Ectodermal cell (in vitro differentiated cells): ENCODE measurements around the gene MAP2K5.

Experiments
- H3K27ac ChIP-seq: 2 replicates; pipeline ENCODE4 v1.7.0; 2013; ENCODE audit warnings: mild to moderate bottlenecking, low read depth, low read length; ENCODE audit not compliant: insufficient read depth, poor library complexity, severe bottlenecking
- H3K27me3 ChIP-seq: 2 replicates; pipeline ENCODE4 v1.7.0; 2013; ENCODE audit warnings: mild to moderate bottlenecking, low read length; ENCODE audit not compliant: insufficient read depth, control insufficient read depth, poor library complexity, severe bottlenecking
- H3K36me3 ChIP-seq: one replicate; pipeline ENCODE4 v1.7.0; 2013; ENCODE audit warnings: low read length; ENCODE audit not compliant: control insufficient read depth, insufficient read depth
- H3K4me1 ChIP-seq: one replicate; pipeline ENCODE4 v1.7.0; 2013; ENCODE audit warnings: low read length; ENCODE audit not compliant: control insufficient read depth, insufficient read depth
- H3K4me3 ChIP-seq: 2 replicates; pipeline ENCODE4 v1.7.0; 2013; ENCODE audit warnings: low read depth, low read length, control low read depth; ENCODE audit not compliant: insufficient read depth
- H3K9me3 ChIP-seq: 2 replicates; pipeline ENCODE4 v1.7.0; 2013; ENCODE audit warnings: mild to moderate bottlenecking, low read length, moderate library complexity; ENCODE audit not compliant: control insufficient read depth
- WGBS, 2 experiments: methylation state at CpG; one replicate each; pipeline ENCODE4 v1.1.7; 2013; ENCODE audit warnings: missing lambda C conversion rate in 2 of 2; 5-methylcytosine and 5-hydroxymethylcytosine counted together

The MAP2K5 gene

DNA sequence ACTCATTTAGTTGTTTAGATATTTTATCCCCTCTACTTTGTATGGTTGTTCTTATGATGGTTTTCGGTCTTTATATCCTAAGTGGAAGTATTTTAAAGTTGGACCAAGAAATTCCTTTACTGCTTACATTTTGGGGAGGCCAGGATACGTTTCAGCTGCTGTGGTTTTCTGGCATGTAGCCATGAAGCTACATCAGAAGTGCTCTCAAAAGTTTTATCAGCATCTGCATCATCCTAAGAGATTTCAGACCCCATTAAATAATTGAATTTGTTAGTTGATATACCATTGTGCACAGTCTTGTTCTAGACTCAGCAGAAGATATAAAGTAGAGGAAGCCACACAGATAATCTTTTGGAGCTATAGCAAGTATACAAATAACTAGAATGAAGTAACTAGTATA is 232.7 kb downstream of the MAP2K5 start:
- Histone ChIP-seq H3K36me3 (no peaks in the 10 kb centered on the region), H3K27me3 (no peaks in the 10 kb centered on the region), H3K27ac (no peak overlapping the region), H3K4me1 (peaks cover 36% of the 10 kb centered on the region), H3K9me3 (no peaks in the 10 kb centered on the region), H3K4me3 (no peak overlapping the region)
- 78 to 97% methylated on average over 2 of the region's 2 CpGs for WGBS, 2 experiments

- H3K27ac ChIP-seq, result no peak overlapping the region
- H3K4me3 ChIP-seq, result no peak overlapping the region
- H3K9me3 ChIP-seq, result no peaks in the 10 kb centered on the region
- peaks cover 43% of the 10 kb centered on the region for H3K4me1 ChIP-seq
- no peaks in the 10 kb centered on the region for H3K27me3 ChIP-seq
- 92 to 95% methylated on average over 3 of the region's 3 CpGs for WGBS, 2 experiments
- no peaks in the 10 kb centered on the region for H3K36me3 ChIP-seq
Observed at GRCh38 chr15:67775998-67776397, 233.5 kb downstream of the MAP2K5 start.

- H3K4me1 ChIP-seq, result peaks cover 49% of the 10 kb centered on the region
- H3K27ac ChIP-seq, result no peak overlapping the region
- no peaks in the 10 kb centered on the region for H3K36me3 ChIP-seq
- no peak overlapping the region for H3K4me3 ChIP-seq
- no peaks in the 10 kb centered on the region for H3K9me3 ChIP-seq
- WGBS, 2 experiments, result 71 to 82% methylated on average over 3 of the region's 3 CpGs
- H3K27me3 ChIP-seq, result no peaks in the 10 kb centered on the region
Observed at GRCh38 chr15:67776600-67776999, 234.1 kb downstream of the MAP2K5 start.

GRCh38 chr15:67777071-67777470 is 234.6 kb downstream of the MAP2K5 start:
- Histone ChIP-seq H3K4me1 (peaks cover 52% of the 10 kb centered on the region), H3K9me3 (no peaks in the 10 kb centered on the region), H3K4me3 (no peak overlapping the region), H3K27me3 (no peaks in the 10 kb centered on the region), H3K36me3 (no peaks in the 10 kb centered on the region), H3K27ac (no peak overlapping the region)
- WGBS, 2 experiments, result 75 to 76% methylated on average over 5 of the region's 5 CpGs

DNA sequence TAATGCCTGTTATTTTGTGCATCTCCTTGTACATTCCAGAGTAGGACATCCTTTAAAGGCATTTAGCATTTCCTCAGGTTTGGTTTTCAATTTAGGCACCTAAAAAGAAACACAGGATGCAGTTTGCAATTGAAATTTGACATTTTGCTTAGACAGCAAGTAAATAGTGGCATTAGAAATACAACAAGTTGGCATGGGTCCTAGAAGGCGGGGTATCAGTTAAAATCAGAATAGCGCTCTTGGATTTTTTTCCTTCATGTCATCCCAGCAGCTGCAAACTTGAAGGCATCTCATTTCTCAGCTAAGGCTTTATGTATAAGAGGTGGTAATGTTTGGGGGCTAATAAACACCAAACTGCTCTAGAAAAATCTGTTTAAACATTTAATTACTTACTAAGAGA is 235.3 kb downstream of the MAP2K5 start:
- WGBS, 2 experiments, result 92 to 93% methylated on average over 2 of the region's 2 CpGs
- Histone ChIP-seq H3K36me3 (no peaks in the 10 kb centered on the region), H3K27me3 (no peaks in the 10 kb centered on the region), H3K27ac (no peak overlapping the region), H3K4me1 (peaks cover 57% of the 10 kb centered on the region), H3K9me3 (no peaks in the 10 kb centered on the region), H3K4me3 (no peak overlapping the region)

GRCh38 chr15:67778968-67779548 is 236.6 kb downstream of the MAP2K5 start:
- Histone ChIP-seq H3K27ac (no peak overlapping the region), H3K4me1 (peaks cover 62% of the 10 kb centered on the region), H3K36me3 (no peaks in the 10 kb centered on the region), H3K27me3 (no peaks in the 10 kb centered on the region), H3K4me3 (no peak overlapping the region), H3K9me3 (no peaks in the 10 kb centered on the region)
- WGBS, 2 experiments, result 84 to 88% methylated on average over 5 of the region's 5 CpGs

- H3K4me3 ChIP-seq, result no peak overlapping the region
- no peaks in the 10 kb centered on the region for H3K36me3 ChIP-seq
- H3K9me3 ChIP-seq, result no peaks in the 10 kb centered on the region
- no peak overlapping the region for H3K27ac ChIP-seq
- 90 to 91% methylated on average over 5 to 6 of the region's 6 CpGs for WGBS, 2 experiments
- peaks cover 62% of the 10 kb centered on the region for H3K4me1 ChIP-seq
- no peaks in the 10 kb centered on the region for H3K27me3 ChIP-seq
Observed at GRCh38 chr15:67779549-67780111, 237.1 kb downstream of the MAP2K5 start.

DNA sequence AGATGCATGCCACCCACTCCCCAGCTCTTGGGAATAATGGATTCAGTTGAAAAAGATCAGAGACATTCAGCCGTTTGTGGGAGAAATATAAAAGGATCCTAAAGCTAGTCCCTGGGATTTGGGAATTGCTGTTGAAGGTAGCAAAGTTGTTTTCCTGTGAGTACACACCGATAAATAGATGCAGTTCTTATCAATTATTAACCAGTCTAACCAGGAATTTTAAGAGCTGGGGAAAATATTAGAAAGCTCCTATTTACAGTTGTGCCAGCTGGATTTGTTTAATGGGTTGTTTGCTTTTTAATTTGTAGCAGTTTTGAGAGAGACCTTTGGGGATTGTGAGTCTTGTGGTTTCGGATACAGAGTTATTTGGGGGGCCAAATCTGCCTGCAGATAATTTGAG is 238.6 kb downstream of the MAP2K5 start:
- H3K27me3 ChIP-seq, result no peaks in the 10 kb centered on the region
- no peaks in the 10 kb centered on the region for H3K9me3 ChIP-seq
- no peaks in the 10 kb centered on the region for H3K36me3 ChIP-seq
- whole genome bisulfite sequencing, 2 experiments, result 80 to 81% methylated on average over 3 of the region's 3 CpGs
- no peak overlapping the region for H3K4me3 ChIP-seq
- no peak overlapping the region for H3K27ac ChIP-seq
- peaks cover 60% of the 10 kb centered on the region for H3K4me1 ChIP-seq

GRCh38 chr15:67781907-67782690 is 239.6 kb downstream of the MAP2K5 start:
- Histone ChIP-seq H3K4me1 (peaks cover 57% of the 10 kb centered on the region), H3K27ac (peak overlapping the region; percentile 76), H3K36me3 (no peaks in the 10 kb centered on the region), H3K27me3 (no peaks in the 10 kb centered on the region), H3K9me3 (no peaks in the 10 kb centered on the region), H3K4me3 (no peak overlapping the region)
- WGBS, 2 experiments, result 40 to 46% methylated on average over 10 of the region's 10 CpGs

DNA sequence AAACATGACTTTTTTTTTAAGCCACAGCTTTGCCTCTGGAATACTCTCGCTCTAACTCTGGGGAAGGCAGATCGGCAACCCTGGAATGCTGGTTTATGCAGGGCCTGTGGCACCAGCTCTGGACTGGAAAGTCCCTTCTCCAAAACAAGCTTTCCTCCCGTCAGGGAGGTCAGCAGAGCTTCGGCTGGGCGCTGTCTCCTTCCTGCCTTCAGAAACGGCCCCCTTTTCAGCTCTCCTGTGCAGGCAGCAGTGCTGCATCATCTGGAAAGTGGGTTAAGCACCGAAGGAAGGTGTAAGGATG is 240.1 kb downstream of the MAP2K5 start:
- H3K36me3 ChIP-seq, result no peaks in the 10 kb centered on the region
- H3K27me3 ChIP-seq, result no peaks in the 10 kb centered on the region
- peak overlapping the region; percentile 76 for H3K27ac ChIP-seq
- 33 to 35% methylated on average over 7 of the region's 7 CpGs for WGBS, 2 experiments
- H3K9me3 ChIP-seq, result no peaks in the 10 kb centered on the region
- H3K4me1 ChIP-seq, result peaks cover 57% of the 10 kb centered on the region
- no peak overlapping the region for H3K4me3 ChIP-seq
